ENCODE measurements around the gene ADAMTS17. TPM values are rescaled to one million over a fixed set of nuclear protein-coding genes. Genes with fewer than 3 reads are reported as not detected.

Gene ADAMTS17
- polyA plus RNA-seq, 2 of the 4 experiments (the other 2 are of a cell fraction): 0.05 TPM; not detected in 1

DNA sequence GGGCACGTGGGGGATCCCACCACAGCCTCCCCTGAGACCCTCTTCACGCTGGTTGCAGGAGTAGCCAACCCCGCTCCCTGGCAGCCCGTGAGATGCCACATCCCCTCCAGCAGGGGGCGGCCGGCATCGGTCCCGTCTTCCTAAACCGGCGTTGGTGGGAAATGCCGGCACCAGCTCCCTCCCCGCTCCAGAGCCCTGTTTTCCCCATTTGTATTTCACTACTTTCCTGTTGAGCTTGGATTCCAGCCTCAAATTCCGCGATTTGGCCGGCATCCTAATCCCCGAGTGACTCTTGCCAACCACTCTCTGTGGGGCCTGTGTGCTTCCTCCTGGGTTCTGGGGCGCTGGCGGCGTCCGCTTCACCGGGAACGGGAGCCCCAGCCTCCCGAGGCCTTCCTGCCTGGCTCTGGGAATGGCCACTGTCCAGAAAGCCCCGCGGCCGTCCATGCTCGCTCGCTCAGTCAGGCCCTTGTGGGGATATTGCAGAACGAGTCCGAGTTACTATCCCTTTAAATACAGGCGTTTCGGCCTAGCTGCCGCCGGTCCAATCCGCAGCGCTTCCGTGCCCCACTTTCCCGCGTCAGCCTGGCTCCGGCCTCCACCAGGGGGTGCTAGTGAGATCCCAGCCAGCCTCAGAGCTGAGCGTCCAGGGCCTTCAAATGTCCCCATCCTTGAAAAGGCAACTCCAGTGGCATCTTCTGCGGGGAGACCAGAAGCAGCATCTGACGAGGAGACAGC, 8.1 kb upstream of the ADAMTS17 start (continued):
- TF ChIP-seq, protein P1, sequence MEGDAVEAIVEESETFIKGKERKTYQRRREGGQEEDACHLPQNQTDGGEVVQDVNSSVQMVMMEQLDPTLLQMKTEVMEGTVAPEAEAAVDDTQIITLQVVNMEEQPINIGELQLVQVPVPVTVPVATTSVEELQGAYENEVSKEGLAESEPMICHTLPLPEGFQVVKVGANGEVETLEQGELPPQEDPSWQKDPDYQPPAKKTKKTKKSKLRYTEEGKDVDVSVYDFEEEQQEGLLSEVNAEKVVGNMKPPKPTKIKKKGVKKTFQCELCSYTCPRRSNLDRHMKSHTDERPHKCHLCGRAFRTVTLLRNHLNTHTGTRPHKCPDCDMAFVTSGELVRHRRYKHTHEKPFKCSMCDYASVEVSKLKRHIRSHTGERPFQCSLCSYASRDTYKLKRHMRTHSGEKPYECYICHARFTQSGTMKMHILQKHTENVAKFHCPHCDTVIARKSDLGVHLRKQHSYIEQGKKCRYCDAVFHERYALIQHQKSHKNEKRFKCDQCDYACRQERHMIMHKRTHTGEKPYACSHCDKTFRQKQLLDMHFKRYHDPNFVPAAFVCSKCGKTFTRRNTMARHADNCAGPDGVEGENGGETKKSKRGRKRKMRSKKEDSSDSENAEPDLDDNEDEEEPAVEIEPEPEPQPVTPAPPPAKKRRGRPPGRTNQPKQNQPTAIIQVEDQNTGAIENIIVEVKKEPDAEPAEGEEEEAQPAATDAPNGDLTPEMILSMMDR (IDR thresholded peaks at IDR 0.05): peak; percentile 75
- no peak for TF ChIP-seq EHF (CRISPR knock-in tag; IDR thresholded peaks at IDR 0.05)
- TF ChIP-seq, protein P2, sequence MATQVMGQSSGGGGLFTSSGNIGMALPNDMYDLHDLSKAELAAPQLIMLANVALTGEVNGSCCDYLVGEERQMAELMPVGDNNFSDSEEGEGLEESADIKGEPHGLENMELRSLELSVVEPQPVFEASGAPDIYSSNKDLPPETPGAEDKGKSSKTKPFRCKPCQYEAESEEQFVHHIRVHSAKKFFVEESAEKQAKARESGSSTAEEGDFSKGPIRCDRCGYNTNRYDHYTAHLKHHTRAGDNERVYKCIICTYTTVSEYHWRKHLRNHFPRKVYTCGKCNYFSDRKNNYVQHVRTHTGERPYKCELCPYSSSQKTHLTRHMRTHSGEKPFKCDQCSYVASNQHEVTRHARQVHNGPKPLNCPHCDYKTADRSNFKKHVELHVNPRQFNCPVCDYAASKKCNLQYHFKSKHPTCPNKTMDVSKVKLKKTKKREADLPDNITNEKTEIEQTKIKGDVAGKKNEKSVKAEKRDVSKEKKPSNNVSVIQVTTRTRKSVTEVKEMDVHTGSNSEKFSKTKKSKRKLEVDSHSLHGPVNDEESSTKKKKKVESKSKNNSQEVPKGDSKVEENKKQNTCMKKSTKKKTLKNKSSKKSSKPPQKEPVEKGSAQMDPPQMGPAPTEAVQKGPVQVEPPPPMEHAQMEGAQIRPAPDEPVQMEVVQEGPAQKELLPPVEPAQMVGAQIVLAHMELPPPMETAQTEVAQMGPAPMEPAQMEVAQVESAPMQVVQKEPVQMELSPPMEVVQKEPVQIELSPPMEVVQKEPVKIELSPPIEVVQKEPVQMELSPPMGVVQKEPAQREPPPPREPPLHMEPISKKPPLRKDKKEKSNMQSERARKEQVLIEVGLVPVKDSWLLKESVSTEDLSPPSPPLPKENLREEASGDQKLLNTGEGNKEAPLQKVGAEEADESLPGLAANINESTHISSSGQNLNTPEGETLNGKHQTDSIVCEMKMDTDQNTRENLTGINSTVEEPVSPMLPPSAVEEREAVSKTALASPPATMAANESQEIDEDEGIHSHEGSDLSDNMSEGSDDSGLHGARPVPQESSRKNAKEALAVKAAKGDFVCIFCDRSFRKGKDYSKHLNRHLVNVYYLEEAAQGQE (IDR thresholded peaks at IDR 0.05): no peak
- TF ChIP-seq ZNF302 (CRISPR knock-in tag; IDR thresholded peaks at IDR 0.05): no peak
- TF ChIP-seq BHLHE40 (IDR thresholded peaks at IDR 0.05; ENCODE audit: low read depth, low read length): no peak
- no peak for TF ChIP-seq TFCP2L1 (CRISPR knock-in tag; IDR thresholded peaks at IDR 0.05)
- no peak for TF ChIP-seq ZC3H11A (IDR thresholded peaks at IDR 0.05)
- no peak for TF ChIP-seq MAFK (IDR thresholded peaks at IDR 0.05; ENCODE audit: partially characterized antibody)
- TF ChIP-seq, protein P3, sequence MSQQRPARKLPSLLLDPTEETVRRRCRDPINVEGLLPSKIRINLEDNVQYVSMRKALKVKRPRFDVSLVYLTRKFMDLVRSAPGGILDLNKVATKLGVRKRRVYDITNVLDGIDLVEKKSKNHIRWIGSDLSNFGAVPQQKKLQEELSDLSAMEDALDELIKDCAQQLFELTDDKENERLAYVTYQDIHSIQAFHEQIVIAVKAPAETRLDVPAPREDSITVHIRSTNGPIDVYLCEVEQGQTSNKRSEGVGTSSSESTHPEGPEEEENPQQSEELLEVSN (IDR thresholded peaks at IDR 0.05; ENCODE audit: borderline replicate concordance, low read depth): peak; percentile 97
- no peak for TF ChIP-seq JUNB (IDR thresholded peaks at IDR 0.05)
- TF ChIP-seq SMC3 (IDR thresholded peaks at IDR 0.05): peak; percentile 48; the same call in 2 of the 3 replicates
- no peak for TF ChIP-seq FOSL2 (IDR thresholded peaks at IDR 0.05)
- 0 out of 2 replicates have a peak, but pooled peaks have one; percentile 3 for TF ChIP-seq FOSL2 (CRISPR knock-in tag; IDR thresholded peaks at IDR 0.05)
- no peak for TF ChIP-seq RARB (CRISPR knock-in tag; IDR thresholded peaks at IDR 0.05)
- TF ChIP-seq POLR2AphosphoS2 (conservative IDR thresholded peaks at IDR 0.05; ENCODE audit: low read length): no peak
- 0 out of 5 replicates have a peak, but pooled peaks of 1 of the 2 experiments have one; percentile 8 for TF ChIP-seq JUN (IDR thresholded peaks at IDR 0.05)
- TF ChIP-seq ZSCAN20 (CRISPR knock-in tag; IDR thresholded peaks at IDR 0.05): no peak
- no peak for TF ChIP-seq FOSB (CRISPR knock-in tag; IDR thresholded peaks at IDR 0.05)
- TF ChIP-seq HOXA7 (CRISPR knock-in tag; IDR thresholded peaks at IDR 0.05): no peak
- TF ChIP-seq FOXS1 (CRISPR knock-in tag; IDR thresholded peaks at IDR 0.05): no peak
- TF ChIP-seq BCL3 (IDR thresholded peaks at IDR 0.05): no peak
- no peak for TF ChIP-seq SREBF2 (IDR thresholded peaks at IDR 0.05)
- peak; percentile 57; the same call in 1 of the 2 replicates for TF ChIP-seq PHF8 (IDR thresholded peaks at IDR 0.05; ENCODE audit: borderline replicate concordance, low read depth)
- no peak for TF ChIP-seq KDM1A (IDR thresholded peaks at IDR 0.05; ENCODE audit: low read depth)
- no peak for TF ChIP-seq NR3C1 (IDR thresholded peaks at IDR 0.05)
- TF ChIP-seq, protein P4, sequence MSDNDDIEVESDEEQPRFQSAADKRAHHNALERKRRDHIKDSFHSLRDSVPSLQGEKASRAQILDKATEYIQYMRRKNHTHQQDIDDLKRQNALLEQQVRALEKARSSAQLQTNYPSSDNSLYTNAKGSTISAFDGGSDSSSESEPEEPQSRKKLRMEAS (IDR thresholded peaks at IDR 0.05): peak; percentile 85

Measured in A549 (cell line).